SK-N-MC (cell line): Measurements from ENCODE around the gene NIM1K.

Experiments
- EZH2 ChIP-seq: fragments of 200-600 bp; sonication (generic); IDR thresholded peaks from one replicate; pipeline ENCODE4 v1.6.1; 2017; ENCODE audit warnings: antibody characterized with exemption
- FOXP2 ChIP-seq: optimal IDR thresholded peaks from 2 replicates; pipeline ENCODE3; 2011; ENCODE audit warnings: mild to moderate bottlenecking, moderate library complexity; ENCODE audit not compliant: insufficient read depth; ENCODE audit errors: extremely low read length, control extremely low read depth
- POLR2AphosphoS5 ChIP-seq: IDR thresholded peaks from 2 replicates; pipeline ENCODE4 v1.6.1; 2012; ENCODE audit warnings: mild to moderate bottlenecking, low read depth, low read length, borderline replicate concordance

GRCh38 chr5:43225649-43226245 is 33.7 kb downstream of the NIM1K start:
- TF ChIP-seq POLR2AphosphoS5 (no peak), EZH2 (no peak), FOXP2 (no peak)
